Thoracic aorta (tissue), 2 donors: ENCODE measurements around the gene STEAP1B. TPM values are rescaled to one million over a fixed set of nuclear protein-coding genes. Genes with fewer than 3 reads are reported as not detected.
"Not testable (repeated sequence)": the region's sequence is repeated elsewhere in the genome, so short reads cannot be mapped to it uniquely, and the experiment has no call there.

ENCODE experiments used
- ATAC-seq: fragments of 150-250 bp; one replicate; pipeline ENCODE4 v1.8.0; 2017; ENCODE audit warnings: low read depth; ENCODE audit not compliant: insufficient number of reproducible peaks, low FRiP score
- DNase-seq: peaks from one replicate; pipeline ENCODE4 v3.0.0-alpha.2; 2020; ENCODE audit warnings: low spot score
- H3K27ac ChIP-seq, 2 donors: fragments of 200-600 bp; sonication (generic); 1 replicate in 1 of 2; 2 replicates in 1 of 2; pipeline ENCODE4 v1.5.1; 2016; ENCODE audit warnings: mild to moderate bottlenecking in 2 of 2, moderate library complexity in 2 of 2
- H3K27me3 ChIP-seq: fragments of 200-600 bp; sonication (generic); replicated peaks from 2 replicates; pipeline ENCODE4 v1.6.0; 2016; ENCODE audit warnings: mild to moderate bottlenecking; ENCODE audit not compliant: insufficient read depth
- H3K36me3 ChIP-seq: fragments of 200-600 bp; sonication (generic); one replicate; pipeline ENCODE4 v1.5.1; 2016
- H3K4me1 ChIP-seq, 2 donors: fragments of 200-600 bp; sonication (generic); 1 replicate in 1 of 2; 2 replicates in 1 of 2; pipeline versions ENCODE4 v1.5.1 to v1.6.0; 2016; ENCODE audit warnings: low read depth in 2 of 2, mild to moderate bottlenecking in 1 of 2; ENCODE audit not compliant: control insufficient read depth in 1 of 2
- H3K4me3 ChIP-seq: fragments of 200-600 bp; sonication (generic); 2 replicates; pipeline ENCODE4 v1.5.1; 2016; ENCODE audit warnings: mild to moderate bottlenecking
- H3K9me3 ChIP-seq: fragments of 200-600 bp; sonication (generic); 2 replicates; pipeline ENCODE4 v1.5.1; 2016
- total RNA-seq, 2 donors: library from RNA; depleted of rRNA; stranded (reverse); fragments of >200 nt; gene quantifications; one replicate each; pipeline versions ENCODE4 v1.1.0 to v1.2.3, GENCODE V29; 2016
- TF ChIP-seq, protein P1 (sequence below): fragments of 200-600 bp; sonication (generic); IDR thresholded peaks from one replicate; pipeline ENCODE4 v1.5.1; 2019; ENCODE audit warnings: antibody characterized with exemption

Gene STEAP1B
- total RNA-seq, 2 donors from 2014 or later, result 1.1 TPM; not detected in 1

GRCh38 chr7:22452142-22452959, 47.6 kb downstream of the STEAP1B start:
- no peak for ATAC-seq
- DNase-seq, result no peak
- Histone ChIP-seq H3K4me3 (peak overlapping the region; percentile 51), H3K4me1 (peaks cover 6 to 11% of the 10 kb centered on the region in 2 donors), H3K27ac (no peak overlapping the region), H3K36me3 (no peaks in the 10 kb centered on the region), H3K9me3 (no peaks in the 10 kb centered on the region), H3K27me3 (no peaks in the 10 kb centered on the region)
- TF ChIP-seq, protein P1, sequence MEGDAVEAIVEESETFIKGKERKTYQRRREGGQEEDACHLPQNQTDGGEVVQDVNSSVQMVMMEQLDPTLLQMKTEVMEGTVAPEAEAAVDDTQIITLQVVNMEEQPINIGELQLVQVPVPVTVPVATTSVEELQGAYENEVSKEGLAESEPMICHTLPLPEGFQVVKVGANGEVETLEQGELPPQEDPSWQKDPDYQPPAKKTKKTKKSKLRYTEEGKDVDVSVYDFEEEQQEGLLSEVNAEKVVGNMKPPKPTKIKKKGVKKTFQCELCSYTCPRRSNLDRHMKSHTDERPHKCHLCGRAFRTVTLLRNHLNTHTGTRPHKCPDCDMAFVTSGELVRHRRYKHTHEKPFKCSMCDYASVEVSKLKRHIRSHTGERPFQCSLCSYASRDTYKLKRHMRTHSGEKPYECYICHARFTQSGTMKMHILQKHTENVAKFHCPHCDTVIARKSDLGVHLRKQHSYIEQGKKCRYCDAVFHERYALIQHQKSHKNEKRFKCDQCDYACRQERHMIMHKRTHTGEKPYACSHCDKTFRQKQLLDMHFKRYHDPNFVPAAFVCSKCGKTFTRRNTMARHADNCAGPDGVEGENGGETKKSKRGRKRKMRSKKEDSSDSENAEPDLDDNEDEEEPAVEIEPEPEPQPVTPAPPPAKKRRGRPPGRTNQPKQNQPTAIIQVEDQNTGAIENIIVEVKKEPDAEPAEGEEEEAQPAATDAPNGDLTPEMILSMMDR, result peak; percentile 40

GRCh38 chr7:22450013-22450412, 50.0 kb downstream of the STEAP1B start:
- not testable (repeated sequence) for H3K9me3 ChIP-seq, DNase-seq, H3K36me3 ChIP-seq, H3K4me3 ChIP-seq, H3K27ac ChIP-seq, ATAC-seq, H3K27me3 ChIP-seq
- peaks cover 13 to 17% of the 10 kb centered on the region in 2 donors for H3K4me1 ChIP-seq

GRCh38 chr7:22447762-22448161, 52.2 kb downstream of the STEAP1B start:
- DNase-seq (no peak), ATAC-seq (no peak)
- Histone ChIP-seq H3K4me3 (no peak overlapping the region), H3K9me3 (no peaks in the 10 kb centered on the region), H3K4me1 (peaks cover 12 to 19% of the 10 kb centered on the region in 2 donors), H3K27ac (no peak overlapping the region), H3K27me3 (no peaks in the 10 kb centered on the region), H3K36me3 (no peaks in the 10 kb centered on the region)
- TF ChIP-seq, protein P1, result no peak

DNA sequence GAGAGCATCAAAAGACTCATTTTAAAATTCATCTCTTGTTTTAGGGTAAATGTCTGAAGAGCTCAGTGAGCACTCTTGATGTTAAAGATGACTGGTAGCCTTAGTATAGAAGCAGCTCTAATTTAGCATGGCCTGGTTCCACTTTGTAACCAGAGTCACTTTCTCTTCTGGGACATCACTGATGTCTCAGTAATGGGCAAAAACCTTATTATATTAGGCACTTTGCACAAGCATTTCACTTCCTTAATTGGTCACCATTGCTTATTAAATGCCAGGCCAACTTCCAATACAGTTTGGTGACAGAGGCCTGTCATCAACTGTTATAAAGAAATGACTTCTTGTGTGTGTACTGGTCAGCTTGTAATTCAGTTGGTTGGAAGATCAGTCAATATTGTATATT, 53.0 kb downstream of the STEAP1B start:
- Histone ChIP-seq H3K9me3 (no peaks in the 10 kb centered on the region), H3K27ac (no peak overlapping the region), H3K36me3 (no peaks in the 10 kb centered on the region), H3K27me3 (no peaks in the 10 kb centered on the region), H3K4me1 (peaks cover 7 to 13% of the 10 kb centered on the region in 2 donors), H3K4me3 (no peak overlapping the region)
- ATAC-seq, result no peak
- TF ChIP-seq, protein P1, result no peak
- no peak for DNase-seq

- Histone ChIP-seq H3K36me3 (no peaks in the 10 kb centered on the region), H3K27ac (no peak overlapping the region), H3K27me3 (no peaks in the 10 kb centered on the region), H3K4me3 (no peak overlapping the region), H3K4me1 (peaks cover 7 to 10% of the 10 kb centered on the region in 2 donors), H3K9me3 (no peaks in the 10 kb centered on the region)
- no peak for ATAC-seq
- no peak for DNase-seq
- TF ChIP-seq, protein P1, result no peak
Measured at GRCh38 chr7:22445853-22446252, 54.1 kb downstream of the STEAP1B start.
